GM21529 (cell line): Measurements from ENCODE around the gene DRP2.
"Not testable (repeated sequence)": the region's sequence is repeated elsewhere in the genome, so short reads cannot be mapped to it uniquely, and the experiment has no call there.

Experiments used
- ATAC-seq: cut with Tn5 transposase; IDR thresholded peaks from one replicate; pipeline ENCODE4 v1.9.1; 2021; ENCODE audit not compliant: unreplicated experiment

The DRP2 gene, protein sequence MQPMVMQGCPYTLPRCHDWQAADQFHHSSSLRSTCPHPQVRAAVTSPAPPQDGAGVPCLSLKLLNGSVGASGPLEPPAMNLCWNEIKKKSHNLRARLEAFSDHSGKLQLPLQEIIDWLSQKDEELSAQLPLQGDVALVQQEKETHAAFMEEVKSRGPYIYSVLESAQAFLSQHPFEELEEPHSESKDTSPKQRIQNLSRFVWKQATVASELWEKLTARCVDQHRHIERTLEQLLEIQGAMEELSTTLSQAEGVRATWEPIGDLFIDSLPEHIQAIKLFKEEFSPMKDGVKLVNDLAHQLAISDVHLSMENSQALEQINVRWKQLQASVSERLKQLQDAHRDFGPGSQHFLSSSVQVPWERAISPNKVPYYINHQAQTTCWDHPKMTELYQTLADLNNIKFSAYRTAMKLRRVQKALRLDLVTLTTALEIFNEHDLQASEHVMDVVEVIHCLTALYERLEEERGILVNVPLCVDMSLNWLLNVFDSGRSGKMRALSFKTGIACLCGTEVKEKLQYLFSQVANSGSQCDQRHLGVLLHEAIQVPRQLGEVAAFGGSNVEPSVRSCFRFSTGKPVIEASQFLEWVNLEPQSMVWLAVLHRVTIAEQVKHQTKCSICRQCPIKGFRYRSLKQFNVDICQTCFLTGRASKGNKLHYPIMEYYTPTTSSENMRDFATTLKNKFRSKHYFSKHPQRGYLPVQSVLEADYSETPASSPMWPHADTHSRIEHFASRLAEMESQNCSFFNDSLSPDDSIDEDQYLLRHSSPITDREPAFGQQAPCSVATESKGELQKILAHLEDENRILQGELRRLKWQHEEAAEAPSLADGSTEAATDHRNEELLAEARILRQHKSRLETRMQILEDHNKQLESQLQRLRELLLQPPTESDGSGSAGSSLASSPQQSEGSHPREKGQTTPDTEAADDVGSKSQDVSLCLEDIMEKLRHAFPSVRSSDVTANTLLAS

DNA sequence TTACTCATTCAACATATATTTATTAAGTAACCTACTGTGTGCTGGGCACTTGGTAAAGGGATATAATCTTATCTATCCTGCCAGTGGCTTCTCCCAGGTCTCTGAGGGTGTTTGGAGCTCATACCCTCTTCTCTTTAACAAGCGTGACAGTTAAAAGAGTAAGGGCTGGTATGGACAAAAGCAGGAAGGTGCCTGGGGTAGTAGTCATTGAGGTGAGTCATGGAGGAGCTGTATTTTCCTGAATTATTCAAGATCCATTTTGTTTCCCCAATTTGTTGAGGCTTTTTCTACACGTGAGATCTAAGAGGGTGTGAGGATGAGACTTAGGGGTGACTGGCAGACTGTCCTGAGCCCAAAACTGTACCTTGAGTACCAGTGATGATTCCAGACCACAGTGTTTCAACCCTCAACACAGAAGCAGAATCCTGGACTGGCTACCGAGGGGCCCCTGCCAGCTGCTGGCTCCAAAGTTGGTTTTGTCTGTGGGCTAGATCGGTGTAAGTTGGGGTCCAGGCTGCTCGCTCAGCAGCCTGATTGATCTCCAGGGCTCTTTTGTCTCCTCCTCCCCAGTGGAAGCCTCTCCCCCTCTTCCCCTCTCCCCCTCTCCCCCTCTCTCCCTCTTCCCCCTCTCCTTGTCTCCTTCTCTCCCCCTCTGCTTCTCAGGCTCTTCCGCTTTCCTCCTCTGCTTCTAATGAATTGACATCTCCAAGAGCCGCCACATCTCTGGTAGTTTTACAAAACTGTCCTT is at the start of gene DRP2:
Gene DRP2 (plus strand): TSS at position 671 of the 748 bp plus-strand sequence. CDS start 11,862 bp downstream, outside the sequence.
- no peak for ATAC-seq

DNA sequence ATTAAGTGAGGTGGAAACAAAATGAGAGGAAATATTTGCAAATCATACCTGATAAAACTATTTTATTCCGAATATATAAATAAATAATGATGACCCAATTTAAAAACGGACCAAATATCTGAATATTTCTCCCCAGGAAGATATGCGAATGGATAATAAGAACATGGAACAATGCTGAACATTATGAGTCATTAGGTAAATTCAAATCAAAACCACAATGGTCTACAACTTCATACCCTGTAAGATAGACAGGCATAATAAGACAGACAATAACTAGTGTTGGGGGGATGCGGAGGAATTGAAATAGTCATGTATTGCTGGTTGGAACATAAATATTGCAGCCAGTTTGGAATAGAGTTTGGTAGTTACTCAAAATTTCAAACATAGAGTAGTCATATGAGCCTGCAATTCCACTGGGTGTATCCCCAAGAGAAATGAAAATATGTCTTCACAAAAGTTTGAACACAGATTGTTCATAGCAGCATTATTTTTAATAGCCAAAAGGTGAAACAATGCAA is 47.6 kb upstream of the DRP2 start:
- ATAC-seq: no peak

GRCh38 chrX:101176439-101176838 is 43.1 kb upstream of the DRP2 start:
- ATAC-seq: no peak

GRCh38 chrX:101184876-101185275 is 34.7 kb upstream of the DRP2 start:
- not testable (repeated sequence) for ATAC-seq

- ATAC-seq: not testable (repeated sequence)
These were observed 31.6 kb upstream of the DRP2 start for GRCh38 chrX:101187961-101188360.

DNA sequence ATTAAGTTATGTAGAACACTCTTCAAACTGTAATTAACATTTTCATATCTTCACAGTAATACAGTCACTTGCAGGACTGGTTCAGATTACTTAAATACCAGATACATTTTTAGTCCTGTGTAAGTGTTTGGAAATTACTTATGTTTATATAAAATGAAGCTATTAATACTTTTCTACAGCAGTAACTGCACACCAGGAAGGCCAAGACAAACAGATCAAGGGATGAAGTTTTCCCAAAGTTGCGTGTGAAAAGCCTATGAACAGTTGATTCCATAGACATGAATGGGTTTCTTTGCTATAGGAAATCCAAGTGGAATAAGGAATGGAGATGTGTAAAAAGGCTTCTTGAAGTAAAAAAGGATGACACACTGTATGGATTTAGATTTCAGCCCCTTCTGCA is 28.9 kb upstream of the DRP2 start:
- ATAC-seq: no peak

GRCh38 chrX:101191217-101191750 is 28.3 kb upstream of the DRP2 start:
- no peak for ATAC-seq

DNA sequence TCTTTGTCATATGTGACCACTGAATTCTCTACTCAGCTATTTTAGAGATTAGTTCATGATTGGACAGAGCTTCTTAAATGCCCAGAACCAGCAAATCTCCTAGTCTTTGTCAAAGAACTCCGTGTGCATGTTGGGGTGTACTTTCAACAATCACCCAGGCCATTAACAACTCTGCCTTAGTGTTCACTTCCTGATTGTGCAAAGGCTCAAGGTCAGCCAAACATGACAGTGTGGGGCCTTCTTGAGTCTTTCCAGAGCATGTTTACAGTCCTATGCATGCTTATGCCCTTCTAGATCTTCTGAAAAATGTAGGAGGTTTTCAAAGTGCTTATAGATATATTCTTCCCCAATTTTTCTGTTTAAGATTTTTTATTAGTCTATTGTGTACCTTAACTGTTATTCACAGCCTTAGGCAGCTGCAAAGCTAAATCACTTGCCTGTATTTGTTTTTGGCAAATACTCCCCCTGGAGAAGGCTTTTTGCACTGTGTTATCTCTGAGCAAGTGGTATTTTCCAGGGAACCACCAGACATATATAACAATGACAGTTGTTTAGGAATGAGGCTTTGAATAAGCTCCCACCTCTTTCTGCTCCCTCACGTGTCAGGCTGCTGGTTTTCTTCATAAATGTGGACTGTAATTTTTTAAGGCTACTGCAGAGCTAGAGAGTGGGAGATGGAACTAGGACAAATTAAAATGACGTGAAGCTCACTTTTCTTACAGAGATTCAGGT is 24.0 kb upstream of the DRP2 start:
- ATAC-seq: no peak

GRCh38 chrX:101203761-101204351 is 15.7 kb upstream of the DRP2 start:
- no peak for ATAC-seq

DNA sequence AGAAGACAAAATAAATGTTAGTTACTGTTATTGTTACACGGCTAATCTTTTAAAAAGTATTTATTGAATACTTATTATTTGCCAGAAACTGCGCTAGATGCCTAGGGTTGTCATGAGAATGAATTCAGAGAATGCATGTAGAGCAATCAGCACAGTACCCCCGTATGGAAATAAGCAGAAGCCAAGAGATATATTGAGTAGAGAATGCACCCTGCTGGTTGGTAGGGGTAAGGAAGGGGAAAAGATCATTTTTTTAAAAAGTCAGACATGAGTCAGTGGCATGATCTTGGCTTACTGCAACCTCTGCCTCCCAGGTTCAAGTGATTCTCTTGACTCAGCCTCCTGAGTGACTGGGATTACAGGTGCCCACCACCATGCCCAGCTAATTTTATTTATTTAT is 13.1 kb upstream of the DRP2 start:
- peak; percentile 61 for ATAC-seq

- peak; percentile 73 for ATAC-seq
These were observed 11.3 kb upstream of the DRP2 start for GRCh38 chrX:101208152-101208905.

DNA sequence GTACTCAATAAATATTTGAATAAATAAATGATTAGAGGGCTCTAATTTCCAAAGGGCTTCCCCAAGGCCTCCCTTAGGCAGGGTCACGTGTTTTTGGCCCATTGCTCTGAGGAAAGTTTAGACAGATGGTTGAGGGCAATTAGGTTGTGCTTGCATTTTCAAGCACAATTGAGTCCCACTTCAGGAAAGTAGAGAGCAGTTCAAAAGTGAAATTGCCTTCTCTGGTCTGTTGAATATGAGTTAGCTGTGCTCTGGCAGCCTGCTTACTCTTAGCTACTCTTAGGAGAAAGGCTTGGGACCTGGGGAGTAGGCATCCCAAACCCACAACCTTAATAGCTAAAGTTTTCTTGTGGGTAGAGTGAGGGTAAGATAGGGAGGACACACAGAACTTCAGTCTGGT is 9.0 kb upstream of the DRP2 start:
- no peak for ATAC-seq

- ATAC-seq: no peak
These were observed 1.9 kb upstream of the DRP2 start for GRCh38 chrX:101217689-101218088.

- no peak for ATAC-seq
These were observed 319 bp downstream of the DRP2 start for GRCh38 chrX:101219864-101220346.

DNA sequence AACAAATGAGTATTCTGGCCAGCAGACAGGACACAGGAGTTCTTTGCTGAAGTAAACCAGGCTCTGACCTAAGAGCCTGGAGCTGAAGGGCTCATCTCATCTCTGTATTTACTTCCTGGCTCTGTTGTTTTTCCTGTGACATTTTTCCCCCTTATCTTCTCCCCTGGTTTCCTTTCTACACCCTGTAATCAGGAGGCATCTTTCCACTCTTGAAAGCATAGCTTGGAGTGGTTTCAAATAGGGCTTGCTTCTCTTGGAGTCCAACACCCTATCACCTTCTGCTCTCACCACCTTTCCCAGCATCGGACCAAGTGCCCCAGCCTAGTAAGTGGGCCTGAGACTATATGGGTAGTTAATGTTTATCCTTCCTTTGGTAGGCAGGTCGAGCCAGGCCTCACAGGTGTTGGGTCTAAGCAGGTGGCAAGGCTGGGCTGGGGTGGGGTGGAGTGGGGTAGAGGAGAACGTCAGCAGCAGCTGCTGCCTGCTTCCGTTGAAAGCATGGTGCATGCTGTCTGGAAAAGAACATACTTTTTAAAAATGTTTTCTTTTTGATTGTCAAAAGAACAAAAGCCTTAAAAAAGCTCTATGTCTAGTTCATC is 1.2 kb downstream of the DRP2 start:
- no peak for ATAC-seq

DNA sequence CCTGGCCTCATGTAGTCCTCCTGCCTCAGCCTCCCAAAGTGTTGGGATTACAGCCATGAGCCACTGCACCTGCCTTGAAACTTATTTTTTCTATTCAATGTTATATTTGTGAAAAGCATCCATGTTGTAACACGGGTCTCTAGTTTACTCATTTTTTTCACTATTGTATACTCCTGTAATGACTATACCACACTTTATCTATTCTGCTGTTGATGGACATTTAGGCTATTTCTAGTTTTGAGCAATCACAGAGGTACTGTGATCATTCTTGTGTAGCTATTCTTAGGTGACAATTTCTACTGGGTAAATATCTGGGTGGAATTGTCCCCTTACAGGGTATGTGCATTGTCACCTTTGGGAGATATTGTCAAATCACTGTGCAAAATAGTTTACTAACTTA is 3.6 kb downstream of the DRP2 start:
- no peak for ATAC-seq

DNA sequence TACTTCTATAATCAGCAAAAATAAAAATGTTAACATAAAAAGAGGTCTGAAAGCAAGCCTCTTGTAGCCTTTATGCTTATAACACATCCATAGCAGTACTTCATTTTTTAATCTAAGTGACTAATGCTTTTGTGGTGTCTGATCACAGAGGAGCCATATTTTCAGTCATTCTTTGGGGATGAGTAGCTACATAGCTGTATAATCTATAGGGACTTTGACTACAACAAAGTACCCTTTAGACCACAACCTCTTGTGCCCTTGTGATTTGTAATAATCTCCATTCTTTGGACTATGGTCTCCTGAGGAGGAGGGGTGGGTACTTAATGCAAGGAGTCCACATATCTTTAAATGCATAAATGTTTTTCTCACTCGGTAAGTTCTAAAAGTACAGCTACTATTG is 9.6 kb downstream of the DRP2 start:
- ATAC-seq: no peak

DNA sequence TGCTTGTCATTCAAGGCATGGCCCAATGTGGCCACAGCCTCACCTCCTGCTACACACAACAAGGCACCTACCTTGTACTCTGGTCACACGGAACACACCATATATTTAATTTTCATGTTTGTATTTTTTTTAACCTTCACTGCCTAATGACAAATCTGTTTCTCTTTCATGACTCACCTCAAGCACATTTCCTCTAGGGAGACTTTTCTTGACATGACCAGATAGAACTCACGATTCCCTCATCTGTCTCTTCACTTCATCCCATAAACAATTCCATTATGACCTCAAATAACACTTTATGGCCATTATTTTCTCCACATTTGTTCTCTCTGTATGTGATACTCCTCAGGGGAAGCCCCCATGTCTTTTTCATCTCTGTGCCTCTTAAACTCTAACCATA is 11.1 kb downstream of the DRP2 start:
- ATAC-seq: no peak
